ENCODE data around the gene DENND5A.
A peak's percentile ranks its signal among the peaks of the same experiment; 100 is the strongest.
"Not testable (repeated sequence)": the region's sequence is repeated elsewhere in the genome, so short reads cannot be mapped to it uniquely, and the experiment has no call there.

Gene DENND5A

DNA sequence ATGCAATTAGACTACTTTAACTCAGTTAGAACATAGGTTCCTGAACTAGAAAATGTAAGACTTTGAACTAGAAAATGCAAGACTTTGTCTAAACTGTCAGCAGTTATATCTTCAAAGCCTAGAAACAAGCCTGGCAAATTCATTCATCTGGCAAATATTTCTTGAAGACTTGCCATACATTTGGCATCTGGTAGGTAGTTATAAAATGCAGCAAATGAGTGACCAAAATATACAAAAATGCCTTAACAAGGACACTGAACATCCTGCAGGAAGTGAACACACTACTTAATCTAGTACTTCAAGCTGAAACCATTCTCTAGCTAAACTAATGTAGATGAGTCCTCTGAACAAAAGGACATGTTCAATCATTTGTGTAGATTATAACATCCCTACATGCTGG lies 89.0 kb downstream of the DENND5A start:
- ATAC-seq, result no peak

- ATAC-seq, result no peak
Measured at GRCh38 chr11:9172389-9172788, 92.8 kb downstream of the DENND5A start.

- ATAC-seq, result no peak
Measured at GRCh38 chr11:9170450-9170849, 94.7 kb downstream of the DENND5A start.

DNA sequence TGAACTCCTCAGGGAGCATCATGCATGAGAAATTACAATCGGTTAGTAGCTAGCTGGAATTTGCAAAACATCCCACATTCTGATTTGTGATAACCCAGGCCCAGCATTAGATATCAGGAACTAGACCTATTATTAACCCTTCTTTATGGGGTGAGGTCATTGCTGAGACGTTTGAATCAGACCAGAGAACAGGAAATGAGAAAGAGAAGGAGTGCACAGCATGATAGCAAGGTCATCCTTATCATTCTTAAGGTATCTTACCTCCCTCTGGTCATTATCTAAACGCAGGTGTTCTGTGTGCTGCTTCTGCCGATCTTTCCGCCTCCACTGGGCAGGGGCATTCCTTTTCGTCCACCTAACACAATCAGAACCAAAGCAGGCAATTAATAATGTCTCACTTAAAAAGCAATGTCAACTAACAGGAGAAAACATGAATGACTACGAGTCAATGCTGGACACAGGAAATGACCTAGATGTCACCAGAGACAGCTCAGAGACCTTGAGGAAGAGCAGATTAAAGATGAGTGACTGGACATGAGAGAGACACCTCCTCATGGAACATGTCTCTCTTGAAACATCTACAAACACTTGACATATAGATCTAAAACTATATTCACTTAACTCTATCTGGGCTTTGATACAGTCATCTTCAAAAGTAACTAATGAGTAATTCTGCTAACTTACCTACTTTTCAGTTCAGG lies 95.4 kb downstream of the DENND5A start:
- ATAC-seq, result peak in 1 of 2 donors; percentile 53

DNA sequence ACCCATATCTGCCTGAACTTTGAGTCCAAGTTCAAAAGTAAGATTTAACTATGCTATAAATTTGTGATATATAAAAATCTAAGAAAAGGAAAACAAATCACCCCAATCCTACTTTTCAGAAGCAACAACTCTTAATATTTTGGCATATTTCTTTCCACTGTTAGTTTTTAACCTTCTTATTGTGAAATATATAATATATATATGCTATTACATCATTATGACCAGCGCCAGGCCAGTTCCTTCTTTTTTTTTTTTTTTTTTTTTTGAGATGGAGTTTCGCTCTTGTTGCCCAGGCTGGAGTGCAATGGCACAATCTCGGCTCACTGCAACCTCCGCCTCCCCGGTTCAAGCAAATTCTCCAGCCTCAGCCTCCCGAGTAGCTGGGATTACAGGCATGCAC lies 103.2 kb downstream of the DENND5A start:
- not testable (repeated sequence) for ATAC-seq

- peak; percentile 47 to 62 for ATAC-seq
Measured at GRCh38 chr11:9160166-9160565, 105.0 kb downstream of the DENND5A start.

DNA sequence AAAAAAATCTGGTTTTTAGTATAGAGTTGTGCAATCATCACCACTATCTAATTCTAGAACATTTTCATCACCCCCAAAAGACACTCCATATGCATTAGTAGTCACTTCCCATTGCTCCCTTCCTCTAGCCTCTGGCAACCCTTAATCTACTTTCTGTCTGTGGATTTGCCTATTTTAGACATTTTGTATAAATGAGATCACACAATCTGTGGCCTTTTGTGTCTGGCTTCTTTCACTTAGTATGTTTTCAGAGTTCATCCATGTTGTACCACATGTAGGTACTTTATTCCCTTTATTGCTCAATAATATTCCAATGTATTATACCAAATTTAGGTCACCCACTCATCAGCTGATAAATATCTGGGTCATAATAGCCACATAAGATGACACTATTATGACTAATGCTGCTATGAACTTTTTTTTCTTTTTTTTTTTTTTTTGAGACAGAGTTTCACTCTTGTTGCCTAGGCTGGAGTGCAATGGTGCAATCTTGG lies 106.2 kb downstream of the DENND5A start:
- ATAC-seq, result peak; percentile 57 to 80

DNA sequence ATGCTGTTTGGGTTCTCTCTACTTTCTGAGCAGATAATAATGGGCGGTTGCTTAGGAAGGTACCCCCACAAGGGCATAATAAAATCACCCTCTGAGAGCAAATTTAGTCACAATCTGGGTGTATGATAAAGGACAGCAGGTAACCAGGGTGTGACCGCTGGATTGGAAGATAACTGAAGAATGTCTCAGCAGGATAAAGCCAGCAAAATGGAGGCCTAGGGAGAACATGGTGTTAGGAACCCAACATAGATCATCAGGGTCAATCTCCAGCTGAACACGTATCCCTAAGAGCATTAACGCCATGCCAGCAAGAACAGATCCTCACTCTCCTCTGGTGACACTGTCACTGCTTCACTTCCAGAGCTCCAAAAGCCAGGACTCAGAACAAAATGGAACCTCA lies 109.2 kb downstream of the DENND5A start:
- no peak for ATAC-seq

- no peak for ATAC-seq
Measured at GRCh38 chr11:9153651-9154050, 111.5 kb downstream of the DENND5A start.

GRCh38 chr11:9151631-9152030 lies 113.5 kb downstream of the DENND5A start:
- no peak for ATAC-seq

DNA sequence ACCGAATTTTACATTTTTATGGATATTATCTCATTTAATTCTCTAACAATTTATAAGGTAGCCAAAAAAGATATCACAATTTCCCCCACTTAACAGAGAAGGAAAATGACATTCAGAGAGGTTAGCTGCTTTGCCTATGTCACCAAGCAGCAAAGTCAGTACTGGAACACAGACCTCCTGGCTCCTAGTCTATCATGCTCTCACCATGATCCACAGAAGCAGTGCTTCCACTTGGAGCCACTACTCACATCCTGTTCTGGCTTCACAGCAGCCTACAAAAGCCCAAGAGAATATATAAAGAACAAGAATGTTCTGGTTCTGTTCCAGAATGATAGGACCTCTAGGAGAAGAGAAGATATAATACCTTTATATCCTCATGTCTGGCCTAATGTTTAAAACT lies 114.2 kb downstream of the DENND5A start:
- ATAC-seq, result no peak

DNA sequence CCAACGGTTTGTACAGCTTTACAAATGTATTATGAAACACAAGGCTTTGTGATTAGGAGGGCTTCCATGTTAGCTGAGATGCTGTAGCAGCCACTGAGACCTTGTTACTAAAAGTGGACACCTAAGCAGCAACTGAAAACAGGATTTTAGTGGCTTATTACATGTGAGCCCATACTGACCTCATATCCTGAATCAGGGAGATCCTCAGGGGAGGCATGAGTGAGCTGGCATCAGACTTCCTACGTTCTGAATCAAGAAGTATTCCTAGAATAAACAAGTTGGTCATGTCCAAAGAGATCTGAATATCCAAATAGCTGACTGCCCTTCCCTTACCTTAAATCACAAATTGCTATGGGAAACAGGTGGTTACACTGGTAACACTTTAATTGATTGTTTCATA lies 114.6 kb downstream of the DENND5A start:
- no peak for ATAC-seq

GRCh38 chr11:9148727-9149126 lies 116.4 kb downstream of the DENND5A start:
- ATAC-seq, result no peak

GRCh38 chr11:9148035-9148434 lies 117.1 kb downstream of the DENND5A start:
- no peak for ATAC-seq

GRCh38 chr11:9146477-9146876 lies 118.7 kb downstream of the DENND5A start:
- no peak for ATAC-seq

DNA sequence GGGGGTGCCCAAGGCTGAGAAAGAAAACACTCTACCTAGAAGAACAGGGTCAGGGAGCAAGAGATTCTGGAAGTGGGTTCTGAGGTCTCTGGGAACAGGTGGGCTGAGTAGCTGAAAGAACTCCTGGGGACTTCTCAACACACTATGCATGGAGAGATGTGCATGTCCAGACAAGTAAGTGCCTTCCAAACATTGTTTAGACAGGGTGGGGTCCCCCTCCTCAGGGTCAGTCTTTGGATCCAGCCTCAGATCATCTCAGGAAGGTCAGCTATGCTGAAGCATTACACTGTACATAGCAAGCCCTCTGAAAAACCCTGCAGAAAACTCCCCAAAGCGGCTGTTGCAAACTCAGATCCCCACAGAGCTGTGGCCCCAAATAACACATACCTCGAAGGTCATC lies 119.9 kb downstream of the DENND5A start:
- ATAC-seq, result no peak

DNA sequence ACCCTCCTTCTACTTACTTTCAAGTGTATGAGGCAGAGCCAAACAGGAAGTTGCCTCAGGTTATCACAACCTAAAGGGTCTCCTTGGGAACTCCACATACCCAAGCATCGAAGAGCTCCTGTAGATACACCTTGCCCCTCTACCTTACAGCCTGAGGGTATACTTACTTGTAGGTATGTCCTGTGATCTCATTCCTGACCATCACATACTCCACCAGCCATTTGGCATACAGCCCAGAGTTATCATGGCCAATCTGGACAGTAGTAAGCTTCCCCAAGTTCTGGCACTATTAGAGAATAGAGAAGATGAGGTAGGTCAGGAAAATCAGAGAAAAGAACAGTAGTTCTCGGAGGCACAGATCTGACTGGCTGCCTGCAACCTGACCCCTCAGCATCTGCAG lies 120.3 kb downstream of the DENND5A start:
- no peak for ATAC-seq

DNA sequence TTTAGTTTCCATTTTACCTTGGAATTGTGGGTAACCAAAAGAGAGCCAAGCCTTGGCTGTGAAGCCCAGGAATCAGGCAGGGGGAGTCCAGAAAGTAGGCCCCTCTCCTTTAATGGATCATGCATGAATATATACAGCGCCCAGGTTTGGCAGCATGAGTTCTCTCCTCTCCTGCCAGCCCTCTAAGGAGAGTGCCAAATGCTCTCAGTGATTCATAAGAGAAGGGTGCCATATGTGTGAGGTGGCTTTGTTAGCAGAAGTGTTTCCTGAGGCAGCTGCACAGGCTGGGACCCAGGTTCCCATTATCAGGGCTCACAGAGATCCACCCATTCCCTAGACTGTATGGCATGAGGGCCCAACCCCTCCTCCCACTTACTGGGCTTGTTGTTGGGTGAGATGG lies 121.4 kb downstream of the DENND5A start:
- ATAC-seq, result no peak

DNA sequence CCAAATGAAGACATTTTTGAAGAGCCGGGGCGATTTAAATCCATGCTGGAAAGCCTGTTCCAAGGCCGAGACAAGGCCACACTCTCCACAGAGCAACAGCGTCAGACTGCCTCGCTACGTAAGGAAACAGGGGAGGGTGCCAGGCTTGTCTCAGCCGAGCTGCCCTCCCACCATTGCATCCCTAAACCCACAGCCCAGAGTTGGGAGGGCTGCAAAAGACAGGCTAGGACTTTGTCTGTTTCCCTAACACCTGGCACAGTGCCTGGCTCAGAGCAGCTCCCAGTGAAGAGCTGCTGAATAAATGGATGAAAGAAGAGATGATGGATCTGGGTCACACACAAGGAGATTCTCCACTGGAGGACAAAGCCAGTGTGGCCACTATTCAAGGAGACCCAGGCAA lies 122.4 kb downstream of the DENND5A start:
- ATAC-seq, result no peak

DNA sequence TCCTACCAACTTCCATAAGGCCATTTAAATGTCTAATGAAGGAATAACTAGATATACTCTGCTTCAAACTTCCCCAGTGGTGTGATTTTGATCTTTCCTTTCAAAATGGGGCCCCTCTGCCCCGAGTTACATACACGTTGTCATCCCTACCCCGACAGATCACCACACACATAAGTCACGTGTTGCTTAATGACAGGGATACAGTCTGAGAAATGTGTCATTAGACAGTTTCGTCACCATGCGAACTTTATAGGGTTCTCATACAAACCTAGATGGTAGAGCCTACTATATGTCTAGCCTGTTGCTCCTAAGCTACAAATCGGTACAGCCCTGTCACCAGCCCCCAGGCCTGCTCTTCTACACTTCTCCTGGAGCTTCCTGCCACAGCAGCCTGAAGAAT lies 124.0 kb downstream of the DENND5A start:
- no peak for ATAC-seq

- ATAC-seq, result no peak
Measured at GRCh38 chr11:9139628-9140357, 125.4 kb downstream of the DENND5A start.

- ATAC-seq, result peak in 1 of 2 donors; percentile 49
Measured at GRCh38 chr11:9138612-9139579, 126.3 kb downstream of the DENND5A start.

DNA sequence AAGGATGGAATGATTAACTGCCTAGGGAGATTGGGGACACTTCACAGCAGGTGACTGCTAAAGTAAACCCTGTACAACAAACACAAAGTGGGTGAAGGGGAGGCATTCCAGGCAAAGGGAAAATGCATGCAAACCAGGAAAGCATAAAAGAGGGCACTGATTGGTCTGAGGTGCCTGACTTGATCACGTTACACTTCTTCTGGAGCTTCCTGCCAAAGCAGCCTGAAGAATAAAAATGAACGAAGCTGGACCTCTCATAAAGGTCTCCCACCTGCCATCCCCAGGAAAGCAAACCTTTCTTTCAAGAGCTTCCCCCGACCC lies 127.1 kb downstream of the DENND5A start:
- no peak for ATAC-seq

Data from activated CD4-positive, CD25-positive, alpha-beta regulatory T cell treated with anti-CD3 and anti-CD28 coated beads, Interleukin-2, amount 50 U/mL, for 24 hours (primary cell).